Measurements from ENCODE around the gene ATF3. TPM values are rescaled to one million over a fixed set of nuclear protein-coding genes. Genes with fewer than 3 reads are reported as not detected.
A peak's percentile ranks its signal among the peaks of the same experiment; 100 is the strongest.
"Not testable (repeated sequence)": the region's sequence is repeated elsewhere in the genome, so short reads cannot be mapped to it uniquely, and the experiment has no call there.

ATF3 gene
- total RNA-seq, 1 experiment from 2014 or later = 1.1 TPM

DNA sequence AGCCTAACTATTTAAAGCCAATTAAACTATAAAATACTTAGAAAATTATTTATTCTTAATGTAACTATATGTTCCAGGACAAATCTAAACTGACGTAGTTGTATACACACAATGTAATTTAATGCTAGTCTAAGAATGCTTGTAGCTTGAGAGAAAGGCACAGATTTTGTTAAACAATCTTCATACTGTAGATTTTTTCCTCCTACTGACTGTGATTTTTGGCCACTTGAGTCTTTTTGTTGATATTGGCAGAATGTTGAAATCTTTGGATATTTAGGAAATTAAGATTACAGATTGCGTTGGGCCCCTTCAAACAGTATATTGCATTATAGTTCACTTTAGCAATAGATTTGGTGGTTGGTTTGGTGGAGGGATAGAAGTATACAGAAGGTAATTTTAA, 40.5 kb downstream of the ATF3 start:
- no peak for DNase-seq (ENCODE audit: low read depth)

DNA sequence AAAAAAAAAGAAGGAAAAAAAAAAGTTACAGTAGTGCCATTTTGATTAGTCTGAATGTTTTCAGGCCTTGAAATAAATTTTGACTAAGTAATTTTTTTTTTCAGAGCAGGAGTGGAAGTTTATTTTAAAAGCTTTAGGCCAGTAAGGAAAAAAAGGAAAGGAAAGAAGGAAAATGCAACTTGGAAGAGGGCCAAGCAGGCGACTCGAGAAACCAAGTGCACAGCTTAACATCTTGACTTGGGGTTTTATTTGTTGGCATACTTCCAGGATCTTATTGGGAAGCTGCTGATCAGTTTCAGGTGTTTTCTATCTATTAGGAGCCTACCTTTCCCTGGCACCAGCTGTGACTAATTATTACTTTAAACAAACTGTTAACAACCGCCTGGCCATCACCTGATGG, 41.7 kb downstream of the ATF3 start:
- DNase-seq (ENCODE audit: low read depth) = no peak

GRCh38 chr1:212651521-212651920, 43.0 kb downstream of the ATF3 start:
- DNase-seq (ENCODE audit: low read depth) = no peak

DNA sequence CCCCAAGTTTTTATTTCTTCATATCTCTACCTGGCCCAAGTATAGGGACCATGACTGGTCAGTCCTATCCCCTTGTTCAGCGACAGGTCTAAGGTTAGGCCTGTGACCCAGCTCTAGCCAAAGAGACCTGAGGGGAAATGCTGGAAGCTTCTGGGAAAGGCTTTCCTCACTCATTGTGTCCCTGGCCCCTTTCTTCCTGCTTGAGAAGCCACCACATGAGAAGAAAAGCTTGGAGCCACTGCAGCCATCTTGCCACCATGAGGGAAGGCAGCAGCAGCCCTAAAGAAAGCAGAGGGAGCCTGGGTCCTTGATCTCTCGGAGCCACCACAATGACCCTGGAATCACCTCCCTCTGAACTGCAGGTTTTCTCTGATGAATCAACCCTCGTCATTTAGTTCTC, 43.4 kb downstream of the ATF3 start:
- DNase-seq (ENCODE audit: low read depth) = no peak

GRCh38 chr1:212652609-212653008, 44.0 kb downstream of the ATF3 start:
- no peak for DNase-seq (ENCODE audit: low read depth)

GRCh38 chr1:212655668-212656440, 47.3 kb downstream of the ATF3 start:
- DNase-seq (ENCODE audit: low read depth) = no peak

- peak; percentile 22 for DNase-seq (ENCODE audit: low read depth)
Measured at GRCh38 chr1:212656730-212657129, 48.2 kb downstream of the ATF3 start.

DNA sequence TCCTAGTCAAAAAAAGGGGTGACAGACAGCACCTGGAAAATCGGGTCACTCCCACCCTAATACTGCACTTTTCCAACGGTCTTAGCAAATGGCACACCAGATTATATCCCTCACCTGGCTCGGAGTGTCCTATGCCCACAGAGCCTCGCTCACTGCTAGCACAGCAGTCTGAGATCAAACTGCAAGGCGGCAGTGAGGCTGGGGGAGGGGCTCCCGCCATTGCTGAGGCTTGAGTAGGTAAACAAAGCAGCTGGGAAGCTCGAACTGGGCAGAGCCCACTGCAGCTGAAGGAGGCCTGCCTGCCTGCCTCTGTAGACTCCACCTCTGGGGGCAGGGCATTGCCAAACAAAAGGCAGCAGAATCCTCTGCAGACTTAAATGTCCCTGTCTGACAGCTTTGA, 49.7 kb downstream of the ATF3 start:
- not testable (repeated sequence) for DNase-seq (ENCODE audit: low read depth)

DNA sequence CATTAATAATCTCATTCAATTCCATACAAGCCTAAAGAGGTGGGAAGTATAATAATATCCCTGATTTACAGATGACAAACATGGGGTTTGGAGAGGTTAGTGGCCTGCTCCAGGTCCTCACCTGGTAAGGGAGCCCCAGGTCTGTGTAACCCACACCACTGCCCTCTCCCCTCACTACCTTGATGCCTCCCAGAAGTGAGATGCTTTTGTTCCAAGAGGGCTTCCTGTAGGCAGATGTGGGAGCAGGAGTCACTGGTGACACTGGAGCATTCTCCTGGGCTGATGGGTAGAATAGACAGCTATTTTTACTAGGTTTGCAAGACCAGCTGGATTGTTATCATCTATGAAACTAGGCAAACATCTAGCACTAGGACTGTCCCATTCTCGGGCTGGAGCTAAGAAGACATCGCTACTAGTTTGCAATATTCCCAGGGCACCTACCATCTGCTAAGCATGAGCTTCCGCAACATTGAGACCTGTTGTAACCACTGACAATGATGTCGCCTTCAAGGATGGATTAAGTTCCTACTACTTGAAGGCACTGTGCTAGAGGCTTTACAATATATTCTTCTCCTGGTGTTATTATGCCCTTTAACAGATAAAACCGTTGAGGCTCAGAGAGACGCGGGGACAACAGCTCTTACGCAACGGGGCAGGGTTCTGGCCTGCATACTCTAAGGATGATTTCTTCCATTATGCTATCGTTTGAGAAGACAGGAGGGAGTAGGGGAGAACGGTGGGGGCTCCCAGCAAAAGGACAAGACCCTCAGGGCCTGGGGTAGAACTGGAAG, 56.0 kb downstream of the ATF3 start:
- no peak for DNase-seq (ENCODE audit: low read depth)

GRCh38 chr1:212665241-212666115, 56.9 kb downstream of the ATF3 start:
- DNase-seq (ENCODE audit: low read depth) = peak; percentile 85

GRCh38 chr1:212666116-212666775, 57.7 kb downstream of the ATF3 start:
- DNase-seq (ENCODE audit: low read depth) = no peak

- DNase-seq (ENCODE audit: low read depth) = peak; percentile 97
Measured at GRCh38 chr1:212667223-212668139, 58.9 kb downstream of the ATF3 start.

DNA sequence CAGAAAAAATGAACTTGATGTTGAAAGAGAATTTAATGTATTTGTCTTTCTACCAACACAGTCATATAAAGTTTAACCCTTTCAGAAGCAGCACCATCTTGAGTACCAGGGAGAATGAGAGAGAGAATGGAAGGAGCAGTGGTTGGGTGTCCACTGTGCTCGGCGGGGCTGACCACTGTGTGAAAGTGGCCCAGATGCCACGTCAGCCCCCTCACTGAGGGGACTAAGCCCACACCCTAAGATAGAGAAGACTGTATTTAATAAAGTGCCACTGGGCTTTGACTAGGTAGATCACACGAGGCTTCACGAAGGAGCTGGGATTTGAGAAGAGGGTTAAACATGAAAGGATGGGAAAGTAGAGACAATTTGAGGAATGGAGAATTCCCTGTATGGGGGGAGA, 59.9 kb downstream of the ATF3 start:
- DNase-seq (ENCODE audit: low read depth) = no peak

- DNase-seq (ENCODE audit: low read depth) = peak; percentile 56
Measured at GRCh38 chr1:212669102-212669501, 60.5 kb downstream of the ATF3 start.

DNA sequence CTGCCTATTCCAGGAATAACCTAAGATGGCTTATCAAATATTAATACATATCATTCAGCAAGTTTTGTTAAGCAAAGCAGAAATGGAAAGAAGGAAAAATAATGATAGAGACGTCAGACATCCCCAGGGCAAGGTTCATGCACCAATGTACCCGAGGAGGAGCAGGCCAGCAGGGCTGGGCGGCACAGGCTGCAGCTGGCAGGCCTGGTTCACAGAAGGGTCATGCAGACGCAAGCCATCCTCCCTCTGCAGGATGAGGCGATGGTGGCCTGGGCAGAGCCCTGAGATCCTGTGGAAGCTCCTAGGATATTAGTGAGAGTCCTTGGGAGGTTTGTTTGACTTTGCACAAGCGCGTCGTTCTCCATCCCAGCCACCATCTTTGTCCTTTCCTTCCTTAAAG, 61.0 kb downstream of the ATF3 start:
- DNase-seq (ENCODE audit: low read depth) = no peak

DNA sequence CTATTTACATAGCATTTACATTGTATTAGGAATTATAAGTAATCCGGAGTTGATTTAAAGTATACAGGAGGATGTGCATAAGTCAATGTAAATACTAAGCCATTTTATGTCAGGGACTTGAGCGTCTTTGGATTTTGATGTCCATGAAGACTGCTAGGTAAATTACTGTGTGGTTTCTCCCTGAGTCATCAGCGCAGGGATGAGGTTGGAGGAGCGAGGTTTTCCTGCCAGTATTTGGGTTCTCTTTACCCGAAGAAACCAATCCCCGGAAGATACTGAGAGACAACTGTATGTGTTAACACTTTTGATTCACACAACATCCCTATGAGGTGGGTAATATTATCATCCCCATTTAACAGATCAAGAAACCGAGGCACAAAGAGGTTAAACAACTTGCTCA, 61.7 kb downstream of the ATF3 start:
- DNase-seq (ENCODE audit: low read depth) = no peak
